ENCODE data around the gene ST6GAL2.

Gene ST6GAL2

GRCh38 chr2:106863387-106863786 is 22.6 kb downstream of the ST6GAL2 start:
- no peak for DNase-seq

GRCh38 chr2:106859498-106859897 is 26.5 kb downstream of the ST6GAL2 start:
- DNase-seq = no peak

- DNase-seq = no peak
These were observed 27.2 kb downstream of the ST6GAL2 start for GRCh38 chr2:106858810-106859209.

- DNase-seq = no peak
These were observed 28.0 kb downstream of the ST6GAL2 start for GRCh38 chr2:106857882-106858478.

GRCh38 chr2:106853631-106854030 is 32.3 kb downstream of the ST6GAL2 start:
- no peak for DNase-seq

GRCh38 chr2:106851881-106852501 is 34.0 kb downstream of the ST6GAL2 start:
- no peak for DNase-seq

GRCh38 chr2:106851087-106851874 is 34.7 kb downstream of the ST6GAL2 start:
- DNase-seq = no peak

GRCh38 chr2:106849253-106849652 is 36.7 kb downstream of the ST6GAL2 start:
- no peak for DNase-seq

GRCh38 chr2:106847366-106847765 is 38.6 kb downstream of the ST6GAL2 start:
- no peak for DNase-seq

GRCh38 chr2:106845716-106846115 is 40.3 kb downstream of the ST6GAL2 start:
- no peak for DNase-seq

- DNase-seq = no peak
These were observed 42.1 kb downstream of the ST6GAL2 start for GRCh38 chr2:106843910-106844250.

- DNase-seq = no peak
These were observed 42.7 kb downstream of the ST6GAL2 start for GRCh38 chr2:106843001-106843909.

GRCh38 chr2:106841886-106842645 is 43.9 kb downstream of the ST6GAL2 start:
- DNase-seq = no peak

GRCh38 chr2:106840818-106841217 is 45.1 kb downstream of the ST6GAL2 start:
- DNase-seq = no peak

- DNase-seq = no peak
These were observed 45.9 kb downstream of the ST6GAL2 start for GRCh38 chr2:106839849-106840595.

GRCh38 chr2:106833256-106833655 is 52.7 kb downstream of the ST6GAL2 start:
- no peak for DNase-seq

GRCh38 chr2:106831816-106832569 is 54.0 kb downstream of the ST6GAL2 start:
- no peak for DNase-seq

- DNase-seq = no peak
These were observed 54.7 kb downstream of the ST6GAL2 start for GRCh38 chr2:106831241-106831640.

- DNase-seq = no peak
These were observed 55.8 kb downstream of the ST6GAL2 start for GRCh38 chr2:106830191-106830590.

GRCh38 chr2:106828119-106828518 is 57.8 kb downstream of the ST6GAL2 start:
- no peak for DNase-seq

GRCh38 chr2:106827158-106827557 is 58.8 kb downstream of the ST6GAL2 start:
- no peak for DNase-seq

Measured in SIG-M5 (cell line).